Hepatocyte (in vitro differentiated cells): ENCODE data around the gene ZNF561.

Experiments
- CTCF ChIP-seq: fragments of 200-600 bp; sonication (generic); IDR thresholded peaks from 2 replicates; pipeline ENCODE4 v1.5.1; 2016; ENCODE audit warnings: antibody characterized with exemption, mild to moderate bottlenecking; ENCODE audit not compliant: poor library complexity
- EZH2 ChIP-seq: fragments of 200-600 bp; sonication (generic); IDR thresholded peaks from 2 replicates; pipeline ENCODE4 v1.6.1; 2016; ENCODE audit warnings: antibody characterized with exemption, mild to moderate bottlenecking, borderline replicate concordance
- EZH2phosphoT487 ChIP-seq: fragments of 200-600 bp; sonication (generic); IDR thresholded peaks from one replicate; pipeline ENCODE4 v1.6.1; 2018; ENCODE audit warnings: antibody characterized with exemption, mild to moderate bottlenecking, low read depth, moderate library complexity; ENCODE audit not compliant: unreplicated experiment, severe bottlenecking

GRCh38 chr19:9620842-9621155 lies 233 bp downstream of the ZNF561 start:
- no peak for TF ChIP-seq CTCF
- no peak for TF ChIP-seq EZH2
- no peak for TF ChIP-seq EZH2phosphoT487
